ENCODE results near the gene IL9R. TPM values are rescaled to one million over a fixed set of nuclear protein-coding genes. Genes with fewer than 3 reads are reported as not detected.
"Not testable (repeated sequence)": the region's sequence is repeated elsewhere in the genome, so short reads cannot be mapped to it uniquely, and the experiment has no call there.

Gene IL9R
- total RNA-seq, 4 donors from 2014 or later = 0.40 to 0.56 TPM; not detected in 2

GRCh38 chrX:155966876-155967275 is 30.6 kb upstream of the IL9R start:
- DNase-seq = peak; percentile 25 to 28
- Histone ChIP-seq H3K9me3 (no peaks in the 10 kb centered on the region), H3K27ac (no peak overlapping the region), H3K4me3 (replicated peaks in 1 of 3) (no peak overlapping the region), H3K36me3 (no peaks in the 10 kb centered on the region), H3K27me3 (no peaks in the 10 kb centered on the region), H3K4me1 (peaks cover 0 to 5% of the 10 kb centered on the region in 2 donors)
- intact Hi-C loops (cut with DNase I) = no loop called here
- no peak for TF ChIP-seq POLR2A (IDR thresholded peaks at IDR 0.05)
- TF ChIP-seq, protein P1, sequence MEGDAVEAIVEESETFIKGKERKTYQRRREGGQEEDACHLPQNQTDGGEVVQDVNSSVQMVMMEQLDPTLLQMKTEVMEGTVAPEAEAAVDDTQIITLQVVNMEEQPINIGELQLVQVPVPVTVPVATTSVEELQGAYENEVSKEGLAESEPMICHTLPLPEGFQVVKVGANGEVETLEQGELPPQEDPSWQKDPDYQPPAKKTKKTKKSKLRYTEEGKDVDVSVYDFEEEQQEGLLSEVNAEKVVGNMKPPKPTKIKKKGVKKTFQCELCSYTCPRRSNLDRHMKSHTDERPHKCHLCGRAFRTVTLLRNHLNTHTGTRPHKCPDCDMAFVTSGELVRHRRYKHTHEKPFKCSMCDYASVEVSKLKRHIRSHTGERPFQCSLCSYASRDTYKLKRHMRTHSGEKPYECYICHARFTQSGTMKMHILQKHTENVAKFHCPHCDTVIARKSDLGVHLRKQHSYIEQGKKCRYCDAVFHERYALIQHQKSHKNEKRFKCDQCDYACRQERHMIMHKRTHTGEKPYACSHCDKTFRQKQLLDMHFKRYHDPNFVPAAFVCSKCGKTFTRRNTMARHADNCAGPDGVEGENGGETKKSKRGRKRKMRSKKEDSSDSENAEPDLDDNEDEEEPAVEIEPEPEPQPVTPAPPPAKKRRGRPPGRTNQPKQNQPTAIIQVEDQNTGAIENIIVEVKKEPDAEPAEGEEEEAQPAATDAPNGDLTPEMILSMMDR (IDR thresholded peaks at IDR 0.05) = peak in 4 of 6 experiments; percentile 13 to 48 (median 38)
- 50 to 51% methylated on average over 8 of the region's 8 CpGs for WGBS, 2 donors

DNA sequence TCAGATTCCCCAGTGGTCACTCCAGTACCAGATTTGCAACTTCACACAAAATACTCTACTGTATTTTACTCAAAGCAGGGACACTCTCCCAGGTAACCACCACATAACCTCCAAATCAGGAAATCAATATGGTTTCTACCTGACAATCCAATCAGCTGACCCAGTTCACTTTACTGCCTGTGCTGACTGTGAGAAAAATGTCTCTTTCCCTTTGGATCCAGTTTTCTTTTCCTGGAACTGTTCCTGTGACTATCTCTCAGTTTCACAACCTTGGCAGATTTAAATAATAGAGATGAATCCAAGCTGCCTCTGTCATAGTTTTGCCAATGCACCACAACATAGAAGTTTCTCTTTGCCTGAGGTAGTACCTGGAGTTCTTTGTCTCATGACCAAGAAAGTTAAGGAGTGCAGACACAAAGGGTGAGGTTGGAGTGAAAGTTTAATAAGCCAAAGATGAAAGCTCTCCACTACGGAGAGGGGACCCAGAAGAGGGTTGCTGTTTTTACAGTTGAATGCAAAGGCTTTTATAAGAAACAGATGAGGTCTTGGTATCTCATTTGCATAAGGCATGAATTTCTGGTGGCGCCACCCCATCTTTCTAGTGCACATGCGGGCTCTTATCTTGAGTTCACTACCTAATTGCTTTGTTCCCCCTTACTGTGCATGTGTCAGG is 29.7 kb upstream of the IL9R start:
- TF ChIP-seq POLR2A (IDR thresholded peaks at IDR 0.05) = no peak
- TF ChIP-seq, protein P1 (IDR thresholded peaks at IDR 0.05) = no peak
- no peaks in the 10 kb centered on the region for H3K9me3 ChIP-seq
- no peaks in the 10 kb centered on the region for H3K27me3 ChIP-seq
- WGBS, 2 donors = 60 to 65% methylated on average over 3 of the region's 3 CpGs
- no peaks in the 10 kb centered on the region for H3K36me3 ChIP-seq
- intact Hi-C loops (cut with DNase I) = no loop called here
- peaks cover 0 to 5% of the 10 kb centered on the region in 2 donors for H3K4me1 ChIP-seq
- DNase-seq = no peak
- H3K4me3 ChIP-seq (replicated peaks in 1 of 3) = no peak overlapping the region
- no peak overlapping the region for H3K27ac ChIP-seq

- H3K27me3 ChIP-seq = no peaks in the 10 kb centered on the region
- no peak overlapping the region for H3K27ac ChIP-seq
- H3K4me3 ChIP-seq (replicated peaks in 1 of 3) = no peak overlapping the region
- no peaks in the 10 kb centered on the region for H3K9me3 ChIP-seq
- DNase-seq = no peak
- H3K36me3 ChIP-seq = no peaks in the 10 kb centered on the region
- intact Hi-C loops (cut with DNase I) = no loop called here
- 30 to 61% methylated on average over 1 of the region's 1 CpG for WGBS, 2 donors
- H3K4me1 ChIP-seq = peaks cover 0 to 5% of the 10 kb centered on the region in 2 donors
- no peak for TF ChIP-seq POLR2A (IDR thresholded peaks at IDR 0.05)
- TF ChIP-seq, protein P1 (IDR thresholded peaks at IDR 0.05) = no peak
These were observed 29.2 kb upstream of the IL9R start for GRCh38 chrX:155968326-155968661.

- no peak for TF ChIP-seq POLR2A (IDR thresholded peaks at IDR 0.05)
- TF ChIP-seq, protein P1 (IDR thresholded peaks at IDR 0.05) = no peak
- no peaks in the 10 kb centered on the region for H3K36me3 ChIP-seq
- 41 to 45% methylated on average over 5 of the region's 5 CpGs for WGBS, 2 donors
- no peak overlapping the region for H3K27ac ChIP-seq
- no peaks in the 10 kb centered on the region for H3K9me3 ChIP-seq
- intact Hi-C loops (cut with DNase I) = no loop called here
- H3K4me3 ChIP-seq (replicated peaks in 1 of 3) = no peak overlapping the region
- peaks cover 0 to 5% of the 10 kb centered on the region in 2 donors for H3K4me1 ChIP-seq
- DNase-seq = no peak
- no peaks in the 10 kb centered on the region for H3K27me3 ChIP-seq
These were observed 28.7 kb upstream of the IL9R start for GRCh38 chrX:155968791-155969190.

DNA sequence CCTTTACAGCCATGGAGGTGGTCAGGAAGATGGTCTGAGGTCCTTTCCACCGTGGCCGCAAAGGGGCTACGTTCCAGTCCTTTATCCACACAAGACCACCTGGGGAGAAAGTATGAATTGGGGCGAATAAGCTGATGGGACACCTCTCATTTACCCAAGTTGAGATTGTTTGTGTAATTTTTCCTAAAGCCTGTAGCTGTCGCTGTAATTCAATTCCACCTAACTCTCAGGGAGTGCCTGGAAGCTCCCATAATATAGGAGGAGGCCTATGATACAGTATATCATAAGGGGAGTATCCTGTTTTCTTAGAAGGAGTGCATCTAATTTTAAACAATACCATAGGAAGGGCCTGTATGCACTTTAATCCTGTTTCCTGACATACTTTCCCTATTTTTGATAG is 25.8 kb upstream of the IL9R start:
- H3K4me3 ChIP-seq (replicated peaks in 1 of 3); H3K9me3 ChIP-seq; H3K27me3 ChIP-seq; DNase-seq; intact Hi-C loops (cut with DNase I); H3K4me1 ChIP-seq; H3K36me3 ChIP-seq; H3K27ac ChIP-seq: not testable (repeated sequence)
- 61 to 66% methylated on average over 5 of the region's 5 CpGs for WGBS, 2 donors
- TF ChIP-seq, protein P1 (IDR thresholded peaks at IDR 0.05) = peak in 1 of 6 experiments; percentile 7

- peak; percentile 61 to 70 for DNase-seq
- H3K27ac ChIP-seq; H3K27me3 ChIP-seq; H3K4me3 ChIP-seq (replicated peaks in 1 of 3); H3K4me1 ChIP-seq; intact Hi-C loops (cut with DNase I); H3K9me3 ChIP-seq; H3K36me3 ChIP-seq: not testable (repeated sequence)
- 56 to 63% methylated on average over 7 of the region's 7 CpGs for WGBS, 2 donors
These were observed 25.3 kb upstream of the IL9R start for GRCh38 chrX:155972241-155972640.
